ENCODE data around the gene KLF8.

DNA sequence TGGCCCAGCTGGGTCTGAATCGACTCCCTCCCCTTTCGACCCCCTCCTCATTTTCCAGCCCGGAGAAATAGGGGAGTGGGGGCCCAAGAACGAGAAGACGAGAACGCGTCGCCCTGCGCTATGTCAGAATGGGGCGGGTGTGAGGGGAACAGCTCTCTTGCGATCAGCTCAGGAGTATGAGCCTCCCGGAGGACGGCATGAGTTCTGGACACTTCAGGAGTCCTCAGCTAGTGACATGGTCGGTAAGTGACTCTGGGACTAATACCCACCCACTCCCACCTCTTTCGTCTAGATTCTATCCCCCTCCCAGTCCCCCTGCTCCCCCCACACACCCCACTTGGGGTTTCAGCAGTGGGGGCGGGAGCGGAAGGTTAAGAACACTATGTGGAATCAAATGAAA lies 944 bp downstream of the KLF8 start:
- TF ChIP-seq POLR2AphosphoS5 (IDR thresholded peaks at IDR 0.05) = no peak
- TF ChIP-seq, protein P1, sequence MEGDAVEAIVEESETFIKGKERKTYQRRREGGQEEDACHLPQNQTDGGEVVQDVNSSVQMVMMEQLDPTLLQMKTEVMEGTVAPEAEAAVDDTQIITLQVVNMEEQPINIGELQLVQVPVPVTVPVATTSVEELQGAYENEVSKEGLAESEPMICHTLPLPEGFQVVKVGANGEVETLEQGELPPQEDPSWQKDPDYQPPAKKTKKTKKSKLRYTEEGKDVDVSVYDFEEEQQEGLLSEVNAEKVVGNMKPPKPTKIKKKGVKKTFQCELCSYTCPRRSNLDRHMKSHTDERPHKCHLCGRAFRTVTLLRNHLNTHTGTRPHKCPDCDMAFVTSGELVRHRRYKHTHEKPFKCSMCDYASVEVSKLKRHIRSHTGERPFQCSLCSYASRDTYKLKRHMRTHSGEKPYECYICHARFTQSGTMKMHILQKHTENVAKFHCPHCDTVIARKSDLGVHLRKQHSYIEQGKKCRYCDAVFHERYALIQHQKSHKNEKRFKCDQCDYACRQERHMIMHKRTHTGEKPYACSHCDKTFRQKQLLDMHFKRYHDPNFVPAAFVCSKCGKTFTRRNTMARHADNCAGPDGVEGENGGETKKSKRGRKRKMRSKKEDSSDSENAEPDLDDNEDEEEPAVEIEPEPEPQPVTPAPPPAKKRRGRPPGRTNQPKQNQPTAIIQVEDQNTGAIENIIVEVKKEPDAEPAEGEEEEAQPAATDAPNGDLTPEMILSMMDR (IDR thresholded peaks at IDR 0.05) = no peak
- no peak for TF ChIP-seq POLR2A (IDR thresholded peaks at IDR 0.05)

Measured in prostate gland (tissue), 2 donors.